ENCODE results near the gene MRPL34.

DNA sequence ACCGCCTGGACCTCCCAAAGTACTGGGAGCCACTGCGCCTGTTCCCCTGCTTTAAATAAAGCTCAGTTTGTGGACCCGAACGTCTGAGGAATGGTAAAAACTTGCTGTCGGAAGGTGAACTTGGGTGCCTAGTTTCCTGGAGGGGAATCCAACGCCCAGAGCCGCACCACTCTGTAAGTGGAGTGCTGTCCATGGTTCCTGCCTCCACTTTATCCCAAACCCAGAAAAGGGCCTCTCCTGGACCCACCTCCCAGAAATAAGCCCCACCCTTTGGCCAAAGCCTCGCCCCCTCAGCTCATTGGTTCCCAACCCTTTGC is 26.6 kb downstream of the MRPL34 start:
- TF ChIP-seq POLR2AphosphoS5 (IDR thresholded peaks at IDR 0.05; ENCODE audit: low read depth, low read length) (no peak), TAF1 (IDR thresholded peaks at IDR 0.05; ENCODE audit: borderline replicate concordance, insufficient read depth, low read length) (no peak), SIN3A (IDR thresholded peaks at IDR 0.05; ENCODE audit: borderline replicate concordance, insufficient read depth, low read length) (no peak), FOXP2 (optimal IDR thresholded peaks at IDR 0.05; ENCODE audit: borderline replicate concordance, extremely low read depth, extremely low read length, insufficient read depth) (no peak)
- TF ChIP-seq, protein P1, sequence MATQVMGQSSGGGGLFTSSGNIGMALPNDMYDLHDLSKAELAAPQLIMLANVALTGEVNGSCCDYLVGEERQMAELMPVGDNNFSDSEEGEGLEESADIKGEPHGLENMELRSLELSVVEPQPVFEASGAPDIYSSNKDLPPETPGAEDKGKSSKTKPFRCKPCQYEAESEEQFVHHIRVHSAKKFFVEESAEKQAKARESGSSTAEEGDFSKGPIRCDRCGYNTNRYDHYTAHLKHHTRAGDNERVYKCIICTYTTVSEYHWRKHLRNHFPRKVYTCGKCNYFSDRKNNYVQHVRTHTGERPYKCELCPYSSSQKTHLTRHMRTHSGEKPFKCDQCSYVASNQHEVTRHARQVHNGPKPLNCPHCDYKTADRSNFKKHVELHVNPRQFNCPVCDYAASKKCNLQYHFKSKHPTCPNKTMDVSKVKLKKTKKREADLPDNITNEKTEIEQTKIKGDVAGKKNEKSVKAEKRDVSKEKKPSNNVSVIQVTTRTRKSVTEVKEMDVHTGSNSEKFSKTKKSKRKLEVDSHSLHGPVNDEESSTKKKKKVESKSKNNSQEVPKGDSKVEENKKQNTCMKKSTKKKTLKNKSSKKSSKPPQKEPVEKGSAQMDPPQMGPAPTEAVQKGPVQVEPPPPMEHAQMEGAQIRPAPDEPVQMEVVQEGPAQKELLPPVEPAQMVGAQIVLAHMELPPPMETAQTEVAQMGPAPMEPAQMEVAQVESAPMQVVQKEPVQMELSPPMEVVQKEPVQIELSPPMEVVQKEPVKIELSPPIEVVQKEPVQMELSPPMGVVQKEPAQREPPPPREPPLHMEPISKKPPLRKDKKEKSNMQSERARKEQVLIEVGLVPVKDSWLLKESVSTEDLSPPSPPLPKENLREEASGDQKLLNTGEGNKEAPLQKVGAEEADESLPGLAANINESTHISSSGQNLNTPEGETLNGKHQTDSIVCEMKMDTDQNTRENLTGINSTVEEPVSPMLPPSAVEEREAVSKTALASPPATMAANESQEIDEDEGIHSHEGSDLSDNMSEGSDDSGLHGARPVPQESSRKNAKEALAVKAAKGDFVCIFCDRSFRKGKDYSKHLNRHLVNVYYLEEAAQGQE (IDR thresholded peaks at IDR 0.05; ENCODE audit: insufficient read depth in 1 of 2, low read depth in 2 of 2, low read length in 2 of 2), result peak; percentile 56 to 84

Measured in PFSK-1 (cell line).